ENCODE data around the gene SERINC2.
"Not testable (repeated sequence)": the region's sequence is repeated elsewhere in the genome, so short reads cannot be mapped to it uniquely, and the experiment has no call there.

The SERINC2 gene

GRCh38 chr1:31435471-31436409, 22.7 kb downstream of the SERINC2 start:
- no peak for DNase-seq

- DNase-seq: no peak
Measured at GRCh38 chr1:31436596-31437432, 23.8 kb downstream of the SERINC2 start.

- DNase-seq: no peak
Measured at GRCh38 chr1:31437433-31438037, 24.5 kb downstream of the SERINC2 start.

GRCh38 chr1:31439276-31439675, 26.3 kb downstream of the SERINC2 start:
- no peak for DNase-seq

GRCh38 chr1:31441073-31441472, 28.1 kb downstream of the SERINC2 start:
- no peak for DNase-seq

GRCh38 chr1:31441558-31441957, 28.5 kb downstream of the SERINC2 start:
- no peak for DNase-seq

- no peak for DNase-seq
Measured at GRCh38 chr1:31441970-31442647, 29.1 kb downstream of the SERINC2 start.

- DNase-seq: no peak
Measured at GRCh38 chr1:31442648-31442994, 29.6 kb downstream of the SERINC2 start.

- no peak for DNase-seq
Measured at GRCh38 chr1:31443673-31444072, 30.7 kb downstream of the SERINC2 start.

- no peak for DNase-seq
Measured at GRCh38 chr1:31444725-31445448, 31.9 kb downstream of the SERINC2 start.

- DNase-seq: no peak
Measured at GRCh38 chr1:31445951-31446350, 32.9 kb downstream of the SERINC2 start.

- DNase-seq: no peak
Measured at GRCh38 chr1:31447210-31447609, 34.2 kb downstream of the SERINC2 start.

GRCh38 chr1:31453384-31454079, 40.5 kb downstream of the SERINC2 start:
- no peak for DNase-seq

- DNase-seq: no peak
Measured at GRCh38 chr1:31458287-31458896, 45.4 kb downstream of the SERINC2 start.

GRCh38 chr1:31460027-31460426, 47.0 kb downstream of the SERINC2 start:
- no peak for DNase-seq

GRCh38 chr1:31467005-31467674, 54.1 kb downstream of the SERINC2 start:
- DNase-seq: no peak

- no peak for DNase-seq
Measured at GRCh38 chr1:31470794-31471315, 57.8 kb downstream of the SERINC2 start.

GRCh38 chr1:31471452-31472313, 58.7 kb downstream of the SERINC2 start:
- DNase-seq: not testable (repeated sequence)

- not testable (repeated sequence) for DNase-seq
Measured at GRCh38 chr1:31472314-31472651, 59.3 kb downstream of the SERINC2 start.

Data from NCI-H187 treated with DMSO at 0.1 percent for 48 hours (cell line).